Panc1 (cell line): ENCODE results near the gene BRAF.
"Not testable (repeated sequence)": the region's sequence is repeated elsewhere in the genome, so short reads cannot be mapped to it uniquely, and the experiment has no call there.

Experiments used
- CTCF ChIP-seq: fragments of 450-650 bp; IDR thresholded peaks from 2 replicates; pipeline ENCODE4 v1.5.1; 2017; ENCODE audit warnings: mild to moderate bottlenecking
- POLR2AphosphoS5 ChIP-seq: IDR thresholded peaks from 2 replicates; pipeline ENCODE4 v1.6.1; 2012; ENCODE audit warnings: mild to moderate bottlenecking, low read depth, low read length, moderate library complexity

DNA sequence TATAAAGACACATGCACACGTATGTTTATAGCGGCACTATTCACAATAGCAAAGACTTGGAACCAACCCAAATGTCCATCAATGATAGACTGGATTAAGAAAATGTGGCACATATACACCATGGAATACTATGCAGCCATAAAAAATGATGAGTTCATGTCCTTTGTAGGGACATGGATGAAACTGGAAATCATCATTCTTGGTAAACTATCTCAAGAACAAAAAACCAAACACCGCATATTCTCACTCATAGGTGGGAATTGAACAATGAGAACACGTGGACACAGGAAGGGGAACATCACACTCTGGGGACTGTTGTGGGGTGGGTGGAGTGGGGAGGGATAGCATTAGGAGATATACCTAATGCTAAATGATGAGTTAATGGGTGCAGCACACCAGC is 181.5 kb downstream of the BRAF start:
- TF ChIP-seq POLR2AphosphoS5, CTCF: not testable (repeated sequence)
